NT2/D1 (cell line): ENCODE results near the gene TAGLN2.

ENCODE experiments used
- DNase-seq: peaks from one replicate; pipeline ENCODE4 v3.0.0-alpha.2; 2011; ENCODE audit warnings: low read depth, low spot score
- H3K27me3 ChIP-seq: 2 replicates; pipeline ENCODE4 v1.6.0; 2011; ENCODE audit warnings: mild to moderate bottlenecking; ENCODE audit not compliant: insufficient read length, insufficient read depth
- H3K36me3 ChIP-seq: 2 replicates; pipeline ENCODE4 v1.6.1; 2011; ENCODE audit warnings: mild to moderate bottlenecking, low read length, mixed read lengths; ENCODE audit not compliant: insufficient read depth, insufficient read length
- H3K4me1 ChIP-seq: 2 replicates; pipeline ENCODE4 v1.5.1; 2011; ENCODE audit not compliant: insufficient read depth, insufficient read length
- H3K4me3 ChIP-seq: 2 replicates; pipeline ENCODE4 v1.5.1; 2011; ENCODE audit warnings: low read depth; ENCODE audit not compliant: insufficient read length
- H3K9ac ChIP-seq: 2 replicates; pipeline ENCODE4 v1.6.0; 2011; ENCODE audit warnings: low read depth; ENCODE audit not compliant: insufficient read length
- H3K9me3 ChIP-seq: 2 replicates; pipeline ENCODE4 v1.5.1; 2011; ENCODE audit warnings: mild to moderate bottlenecking, low read length; ENCODE audit not compliant: insufficient read depth
- SUZ12 ChIP-seq: IDR thresholded peaks from 2 replicates; pipeline ENCODE4 v1.6.1; 2011; ENCODE audit not compliant: insufficient read length, insufficient read depth; ENCODE audit errors: extremely low read depth
- YY1 ChIP-seq: IDR thresholded peaks from 2 replicates; pipeline ENCODE4 v1.6.1; 2011; ENCODE audit not compliant: insufficient read length, insufficient read depth
- ZNF274 ChIP-seq: IDR thresholded peaks from 2 replicates; pipeline ENCODE4 v1.6.1; 2011; ENCODE audit warnings: mild to moderate bottlenecking, low read depth, low read length

The TAGLN2 gene

DNA sequence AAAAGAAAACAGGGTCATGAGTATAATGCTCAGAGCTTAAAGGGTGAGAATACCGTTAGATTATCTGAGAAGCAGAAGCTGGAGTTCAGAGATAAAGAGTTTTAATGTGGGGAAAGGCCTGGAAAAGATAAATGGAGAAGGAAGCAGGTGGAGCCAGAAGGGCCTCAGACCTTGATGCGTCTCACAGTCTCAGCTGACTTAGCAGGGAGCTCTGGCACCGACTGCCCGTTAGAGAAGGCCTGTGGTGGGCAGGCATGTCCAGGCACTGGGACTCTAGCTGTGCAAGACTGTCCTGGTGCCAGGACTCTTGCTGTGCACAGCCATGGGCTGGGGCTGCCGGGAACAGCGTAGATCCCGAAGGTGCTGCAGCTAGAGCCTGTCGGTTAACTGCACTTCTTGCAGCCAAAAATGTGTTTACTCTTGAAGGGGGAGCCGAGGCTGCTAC lies 32.5 kb upstream of the TAGLN2 start:
- no peaks in the 10 kb centered on the region for H3K36me3 ChIP-seq
- H3K4me3 ChIP-seq = no peak overlapping the region
- no peaks in the 10 kb centered on the region for H3K9me3 ChIP-seq
- DNase-seq = no peak
- H3K27me3 ChIP-seq = peaks cover 2% of the 10 kb centered on the region
- no peak overlapping the region for H3K9ac ChIP-seq
- TF ChIP-seq YY1 = no peak
- TF ChIP-seq ZNF274 = no peak
- no peak for TF ChIP-seq SUZ12
- peaks cover 6% of the 10 kb centered on the region for H3K4me1 ChIP-seq

DNA sequence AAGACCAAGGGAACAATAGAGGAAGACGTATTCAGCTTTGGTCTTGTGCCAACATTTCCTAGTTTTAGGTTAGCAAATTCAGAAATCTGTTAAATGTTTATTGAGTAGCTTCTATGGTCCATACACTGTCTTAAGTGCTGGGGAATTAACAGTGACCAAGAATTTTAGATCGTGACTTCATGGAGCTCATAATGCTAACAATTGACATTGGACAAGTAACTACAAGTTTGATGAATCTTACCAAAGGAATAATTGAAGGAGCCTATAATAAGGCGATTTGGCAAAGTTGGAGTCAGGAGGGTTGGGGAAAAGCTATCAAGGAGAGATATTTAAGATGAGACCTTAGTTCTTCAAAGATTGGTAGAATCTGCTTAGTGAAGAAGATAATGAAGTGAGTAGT lies 30.1 kb upstream of the TAGLN2 start:
- H3K4me3 ChIP-seq = no peak overlapping the region
- H3K9me3 ChIP-seq = no peaks in the 10 kb centered on the region
- H3K9ac ChIP-seq = no peak overlapping the region
- DNase-seq = no peak
- peaks cover 8% of the 10 kb centered on the region for H3K27me3 ChIP-seq
- peaks cover 6% of the 10 kb centered on the region for H3K4me1 ChIP-seq
- no peak for TF ChIP-seq ZNF274
- no peak for TF ChIP-seq YY1
- TF ChIP-seq SUZ12 = no peak
- no peaks in the 10 kb centered on the region for H3K36me3 ChIP-seq

DNA sequence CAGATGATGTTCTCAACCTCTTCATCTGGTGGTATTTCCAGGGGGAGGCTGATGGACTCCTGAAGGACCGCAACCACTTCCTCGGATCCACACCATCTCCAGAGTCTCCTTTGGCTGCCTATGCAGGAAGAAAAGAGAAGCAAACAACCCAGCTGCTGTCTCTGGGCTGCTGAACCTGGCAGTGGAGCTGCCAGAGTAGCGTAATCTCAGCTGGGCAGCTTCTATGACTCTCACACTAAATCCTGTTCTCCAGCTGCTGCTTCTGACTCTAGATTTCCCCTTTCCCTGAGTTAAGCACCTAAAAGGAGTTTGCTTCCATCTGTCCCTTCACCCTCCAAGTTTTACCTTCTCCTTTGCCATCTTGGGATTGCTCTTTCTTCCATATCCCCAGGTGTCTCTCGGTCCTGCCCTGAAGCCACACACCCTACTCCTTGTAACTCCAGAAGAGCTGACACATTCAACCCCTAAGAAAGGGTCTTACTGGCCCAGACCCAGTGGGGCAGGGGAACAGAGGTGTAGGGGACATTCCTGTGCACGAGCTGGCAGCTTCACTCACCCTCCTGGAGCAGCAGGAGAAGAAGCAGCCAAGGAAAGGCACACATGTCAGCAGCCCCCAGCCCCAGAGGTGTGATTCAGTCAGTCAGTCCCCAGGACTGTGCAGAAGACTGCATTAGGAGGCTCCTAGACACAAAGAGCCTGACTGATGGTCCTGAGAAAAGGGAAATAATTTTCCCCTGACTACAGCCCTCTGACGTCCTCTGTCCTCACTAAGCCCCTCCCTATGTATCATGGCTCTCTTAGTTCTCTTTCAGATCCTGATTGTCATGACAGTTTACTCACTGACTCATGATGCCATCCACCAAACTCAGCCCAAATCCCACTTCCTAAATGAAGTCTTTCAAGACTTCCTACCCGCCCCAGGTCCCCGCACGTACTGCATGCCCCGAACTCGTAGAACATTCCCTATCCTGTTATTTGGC lies 28.5 kb upstream of the TAGLN2 start, which contains the start of gene SLAMF9:
Gene SLAMF9, minus strand, starts transcription at position 702 of the 980 bp plus-strand sequence. Its CDS starts 100 bp downstream, at position 602.
- Histone ChIP-seq H3K4me1 (peaks cover 6% of the 10 kb centered on the region), H3K27me3 (peaks cover 8% of the 10 kb centered on the region), H3K36me3 (no peaks in the 10 kb centered on the region), H3K4me3 (no peak within 1 kb of the TSS), H3K9ac (no peak within 1 kb of the TSS), H3K9me3 (no peaks in the 10 kb centered on the region)
- no peak for DNase-seq
- no peak for TF ChIP-seq ZNF274

DNA sequence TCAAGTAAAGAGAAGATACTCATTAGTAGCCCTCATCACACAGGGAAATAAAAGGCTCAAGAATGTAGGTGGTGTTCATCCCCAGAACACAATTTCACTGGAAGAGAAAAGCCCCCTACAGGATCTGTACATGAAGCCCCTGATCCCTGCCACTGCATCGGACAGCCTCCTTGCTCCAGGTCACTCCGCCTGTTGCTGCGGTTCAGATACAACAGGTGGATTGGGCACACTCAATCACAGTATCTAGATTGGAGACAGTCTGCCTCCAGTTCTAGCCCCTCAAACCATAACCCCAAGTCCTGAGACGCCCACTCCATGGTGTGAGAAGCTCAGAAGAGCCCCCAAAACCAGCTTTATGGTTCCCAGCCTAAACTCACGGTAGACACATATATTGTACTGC lies 27.6 kb upstream of the TAGLN2 start:
- H3K36me3 ChIP-seq = no peaks in the 10 kb centered on the region
- TF ChIP-seq ZNF274 (no peak), SUZ12 (no peak), YY1 (no peak)
- H3K27me3 ChIP-seq = peaks cover 8% of the 10 kb centered on the region
- peaks cover 4% of the 10 kb centered on the region for H3K4me1 ChIP-seq
- DNase-seq = no peak
- H3K9ac ChIP-seq = no peak overlapping the region
- no peaks in the 10 kb centered on the region for H3K9me3 ChIP-seq
- H3K4me3 ChIP-seq = no peak overlapping the region

DNA sequence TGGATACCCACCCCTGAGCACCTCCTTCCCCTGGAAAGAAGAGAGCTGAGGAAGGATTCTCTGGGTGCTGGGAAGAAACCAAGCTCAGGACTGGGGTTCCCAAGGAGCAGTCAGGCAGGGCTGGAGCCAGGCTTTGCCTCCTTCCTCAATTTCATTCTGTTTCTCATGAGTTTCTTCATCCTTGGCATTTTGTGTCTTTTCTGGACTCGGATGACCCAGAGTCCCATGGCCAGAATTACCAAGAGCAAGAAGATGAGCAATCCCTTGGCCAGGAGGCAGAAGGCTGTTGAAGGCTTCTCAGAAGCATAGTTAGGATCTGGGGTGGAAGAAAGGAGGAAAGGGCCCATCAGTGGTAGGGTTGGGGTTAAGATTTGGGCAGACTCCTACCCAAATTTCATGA lies 26.2 kb upstream of the TAGLN2 start:
- Histone ChIP-seq H3K27me3 (peaks cover 8% of the 10 kb centered on the region), H3K36me3 (no peaks in the 10 kb centered on the region), H3K9me3 (no peaks in the 10 kb centered on the region), H3K4me1 (peaks cover 2% of the 10 kb centered on the region), H3K9ac (no peak overlapping the region), H3K4me3 (no peak overlapping the region)
- no peak for TF ChIP-seq YY1
- no peak for TF ChIP-seq ZNF274
- TF ChIP-seq SUZ12 = no peak
- no peak for DNase-seq

DNA sequence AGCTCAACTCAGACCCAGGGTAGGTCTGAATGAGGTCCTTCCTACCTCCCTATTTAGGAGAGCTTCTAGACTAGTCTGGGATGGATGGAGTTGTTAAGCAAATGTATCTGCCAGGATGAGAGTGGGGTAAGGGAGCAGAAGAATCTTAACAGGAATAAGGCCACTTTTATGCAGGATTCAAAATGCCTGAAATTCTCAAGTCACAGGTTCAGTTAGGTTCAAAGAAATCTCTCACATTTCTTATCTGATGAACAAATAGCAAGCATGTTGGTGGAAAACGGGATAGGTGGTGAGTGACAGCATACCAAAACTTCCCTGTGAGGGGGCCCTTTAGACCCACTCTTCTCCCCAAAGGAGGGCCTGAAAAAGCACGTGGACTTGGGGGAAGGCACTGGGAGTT lies 25.7 kb upstream of the TAGLN2 start:
- TF ChIP-seq ZNF274 = no peak
- no peak for TF ChIP-seq SUZ12
- TF ChIP-seq YY1 = no peak
- Histone ChIP-seq H3K4me1 (peaks cover 2% of the 10 kb centered on the region), H3K36me3 (no peaks in the 10 kb centered on the region), H3K27me3 (peaks cover 8% of the 10 kb centered on the region), H3K9me3 (no peaks in the 10 kb centered on the region), H3K4me3 (no peak overlapping the region), H3K9ac (no peak overlapping the region)
- DNase-seq = no peak

DNA sequence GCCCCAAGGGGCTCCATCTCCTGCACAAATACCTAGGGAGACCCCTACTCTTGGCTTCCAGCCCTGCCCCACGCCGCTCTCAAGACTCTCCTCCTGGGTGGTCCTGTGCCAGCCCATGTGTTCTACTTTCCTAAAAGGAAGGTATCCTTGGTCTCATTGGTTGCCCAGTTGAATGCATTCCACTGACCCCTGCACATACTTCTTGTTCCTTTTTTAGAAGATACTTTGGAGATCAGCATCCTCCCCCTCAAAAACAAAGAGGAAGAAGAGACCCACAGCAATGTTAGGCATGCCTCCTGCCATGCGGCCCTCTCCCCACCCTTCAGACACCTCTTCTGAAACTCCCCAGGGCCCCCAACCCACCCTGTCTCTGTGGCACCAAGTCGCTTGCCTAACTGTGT lies 24.7 kb upstream of the TAGLN2 start:
- H3K4me1 ChIP-seq = peaks cover 2% of the 10 kb centered on the region
- H3K27me3 ChIP-seq = peaks cover 8% of the 10 kb centered on the region
- no peak overlapping the region for H3K9ac ChIP-seq
- DNase-seq = no peak
- no peaks in the 10 kb centered on the region for H3K36me3 ChIP-seq
- TF ChIP-seq SUZ12 (no peak), YY1 (no peak), ZNF274 (no peak)
- no peaks in the 10 kb centered on the region for H3K9me3 ChIP-seq
- H3K4me3 ChIP-seq = no peak overlapping the region
